Measurements from ENCODE around the gene PARD3B.

PARD3B gene

GRCh38 chr2:204909791-204910190 is 364.5 kb downstream of the PARD3B start:
- no peak for DNase-seq

GRCh38 chr2:204913312-204913711 is 368.0 kb downstream of the PARD3B start:
- DNase-seq: no peak

- no peak for DNase-seq
Measured at GRCh38 chr2:204913854-204914464, 368.7 kb downstream of the PARD3B start.

- no peak for DNase-seq
Measured at GRCh38 chr2:204914708-204915107, 369.4 kb downstream of the PARD3B start.

- DNase-seq: no peak
Measured at GRCh38 chr2:204917089-204917701, 371.9 kb downstream of the PARD3B start.

- no peak for DNase-seq
Measured at GRCh38 chr2:204920776-204921175, 375.5 kb downstream of the PARD3B start.

- no peak for DNase-seq
Measured at GRCh38 chr2:204923957-204924356, 378.7 kb downstream of the PARD3B start.

- no peak for DNase-seq
Measured at GRCh38 chr2:204931562-204931961, 386.3 kb downstream of the PARD3B start.

- DNase-seq: no peak
Measured at GRCh38 chr2:204933735-204934374, 388.6 kb downstream of the PARD3B start.

- DNase-seq: no peak
Measured at GRCh38 chr2:204944927-204945326, 399.7 kb downstream of the PARD3B start.

- no peak for DNase-seq
Measured at GRCh38 chr2:204945376-204945775, 400.1 kb downstream of the PARD3B start.

GRCh38 chr2:204946892-204947291 is 401.6 kb downstream of the PARD3B start:
- DNase-seq: no peak

GRCh38 chr2:204947405-204947804 is 402.1 kb downstream of the PARD3B start:
- DNase-seq: no peak

GRCh38 chr2:204948024-204948763 is 402.9 kb downstream of the PARD3B start:
- DNase-seq: no peak

GRCh38 chr2:204948822-204949221 is 403.5 kb downstream of the PARD3B start:
- DNase-seq: no peak

GRCh38 chr2:204950695-204951346 is 405.5 kb downstream of the PARD3B start:
- DNase-seq: no peak

- DNase-seq: no peak
Measured at GRCh38 chr2:204958371-204958770, 413.1 kb downstream of the PARD3B start.

- no peak for DNase-seq
Measured at GRCh38 chr2:204964414-204964813, 419.1 kb downstream of the PARD3B start.

- DNase-seq: no peak
Measured at GRCh38 chr2:204966245-204966644, 421.0 kb downstream of the PARD3B start.

- DNase-seq: no peak
Measured at GRCh38 chr2:204967199-204967960, 422.1 kb downstream of the PARD3B start.

GRCh38 chr2:204971206-204971907 is 426.1 kb downstream of the PARD3B start:
- DNase-seq: no peak

- no peak for DNase-seq
Measured at GRCh38 chr2:204972161-204972560, 426.9 kb downstream of the PARD3B start.

Measured in DMS 273 treated with DMSO at 0.1 percent for 48 hours (cell line).